GM12873 (cell line): ENCODE measurements around the gene CCK.

Source experiments
- CTCF ChIP-seq: IDR thresholded peaks from 2 replicates; pipeline ENCODE4 v1.5.1; 2012; ENCODE audit warnings: low read depth, mild to moderate bottlenecking, moderate library complexity, low read length, control low read depth; ENCODE audit not compliant: insufficient read depth; ENCODE audit errors: missing control alignments

The CCK gene

GRCh38 chr3:42256135-42256819 lies 9.7 kb downstream of the CCK start:
- no peak for TF ChIP-seq CTCF

GRCh38 chr3:42254566-42254965 lies 11.4 kb downstream of the CCK start:
- no peak for TF ChIP-seq CTCF

GRCh38 chr3:42250761-42251160 lies 15.2 kb downstream of the CCK start:
- TF ChIP-seq CTCF = no peak

GRCh38 chr3:42247576-42248027 lies 18.4 kb downstream of the CCK start:
- peak; percentile 73 for TF ChIP-seq CTCF

- TF ChIP-seq CTCF = no peak
These were observed 19.9 kb downstream of the CCK start for GRCh38 chr3:42246091-42246490.

GRCh38 chr3:42236611-42237010 lies 29.4 kb downstream of the CCK start:
- no peak for TF ChIP-seq CTCF

GRCh38 chr3:42235532-42235931 lies 30.5 kb downstream of the CCK start:
- no peak for TF ChIP-seq CTCF
